GM19324 (cell line): ENCODE measurements around the gene SEMA5A.

Experiments used
- ATAC-seq: cut with Tn5 transposase; IDR thresholded peaks from one replicate; pipeline ENCODE4 v1.9.1; 2021; ENCODE audit warnings: mild to moderate bottlenecking, moderate library complexity; ENCODE audit not compliant: unreplicated experiment, low FRiP score

SEMA5A gene

GRCh38 chr5:9054821-9055589 is 490.9 kb downstream of the SEMA5A start:
- ATAC-seq = no peak

DNA sequence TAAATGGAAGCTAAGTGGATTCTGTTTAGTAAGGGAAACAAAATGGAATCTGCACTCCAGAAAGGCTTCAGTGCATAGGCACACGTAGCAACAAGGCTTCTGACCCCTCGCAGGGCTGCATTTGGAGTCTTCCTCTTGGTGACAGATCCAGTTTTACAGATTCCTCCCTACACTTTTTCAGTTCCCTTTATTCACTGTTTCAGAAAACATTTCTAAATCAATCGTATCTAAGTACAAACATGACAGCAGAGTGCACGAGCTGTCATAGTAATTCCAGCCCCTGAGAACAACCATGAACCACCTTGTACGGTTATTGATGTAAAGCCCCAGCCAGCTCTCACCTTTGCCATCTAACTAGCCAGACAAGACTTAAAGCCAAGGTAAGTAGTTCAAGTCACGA is 491.6 kb downstream of the SEMA5A start:
- ATAC-seq = no peak

DNA sequence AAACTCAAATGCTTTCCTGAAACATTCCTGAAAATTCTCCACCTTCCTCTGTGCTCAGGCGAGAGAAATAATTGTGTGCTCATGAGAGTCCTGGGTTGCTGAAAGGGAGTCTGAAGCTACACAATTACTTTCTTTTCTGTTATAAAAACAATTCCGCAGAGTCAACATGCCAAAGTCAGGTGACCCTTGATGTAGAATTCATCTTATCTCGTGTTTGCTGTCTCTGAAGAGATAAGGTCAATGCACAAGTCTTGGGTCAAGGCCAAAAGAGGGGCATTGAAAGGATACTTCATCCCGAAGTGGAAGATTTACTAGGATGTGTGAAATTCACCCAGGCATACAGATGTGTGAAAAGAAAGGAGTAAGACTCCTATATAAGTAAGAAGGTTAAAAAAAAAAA is 493.5 kb downstream of the SEMA5A start:
- no peak for ATAC-seq

DNA sequence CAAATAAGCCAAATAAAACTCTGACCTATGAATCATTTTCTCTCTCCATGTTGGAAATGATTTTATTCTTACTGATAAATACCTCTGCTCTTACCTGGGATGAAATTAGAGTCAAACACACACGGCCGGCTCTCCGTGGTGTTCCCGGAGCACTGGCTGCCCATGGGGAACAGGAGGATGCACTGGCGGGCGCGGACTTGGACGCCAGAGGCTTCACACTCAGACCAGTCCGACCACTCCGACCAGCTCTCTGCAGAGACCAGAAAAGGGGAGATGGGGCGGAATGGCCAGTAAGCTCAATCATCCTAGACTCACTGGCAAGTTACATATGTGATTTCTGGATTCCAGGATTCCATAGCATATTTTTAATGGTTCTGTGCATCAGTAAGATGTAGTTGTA is 494.1 kb downstream of the SEMA5A start:
- no peak for ATAC-seq

- no peak for ATAC-seq
Observed at GRCh38 chr5:9047932-9048331, 497.9 kb downstream of the SEMA5A start.

GRCh38 chr5:9046756-9047481 is 499.0 kb downstream of the SEMA5A start:
- ATAC-seq = no peak

DNA sequence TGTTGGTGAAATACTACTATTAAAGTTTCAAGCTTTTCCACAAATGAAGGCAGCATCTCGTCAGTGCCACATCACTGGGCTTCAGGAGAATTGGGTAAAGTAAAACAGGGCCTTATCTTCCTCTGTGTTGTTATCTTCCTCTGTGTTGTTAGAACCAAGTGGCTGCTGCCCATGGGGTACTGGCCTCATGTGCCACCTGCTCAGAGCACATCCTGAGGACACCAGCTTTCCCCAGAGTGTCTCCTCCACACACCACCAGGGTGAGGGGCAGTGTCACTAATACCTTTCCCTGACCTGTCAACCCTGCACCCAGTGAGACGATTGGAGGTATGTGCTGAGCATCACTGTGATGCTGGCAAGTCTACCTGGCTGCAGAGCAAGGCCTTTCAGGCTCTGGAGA is 499.9 kb downstream of the SEMA5A start:
- ATAC-seq = no peak

- ATAC-seq = no peak
Observed at GRCh38 chr5:9042241-9042640, 503.6 kb downstream of the SEMA5A start.

GRCh38 chr5:9040475-9040874 is 505.4 kb downstream of the SEMA5A start:
- ATAC-seq = no peak

- ATAC-seq = no peak
Observed at GRCh38 chr5:9037048-9037447, 508.8 kb downstream of the SEMA5A start.

DNA sequence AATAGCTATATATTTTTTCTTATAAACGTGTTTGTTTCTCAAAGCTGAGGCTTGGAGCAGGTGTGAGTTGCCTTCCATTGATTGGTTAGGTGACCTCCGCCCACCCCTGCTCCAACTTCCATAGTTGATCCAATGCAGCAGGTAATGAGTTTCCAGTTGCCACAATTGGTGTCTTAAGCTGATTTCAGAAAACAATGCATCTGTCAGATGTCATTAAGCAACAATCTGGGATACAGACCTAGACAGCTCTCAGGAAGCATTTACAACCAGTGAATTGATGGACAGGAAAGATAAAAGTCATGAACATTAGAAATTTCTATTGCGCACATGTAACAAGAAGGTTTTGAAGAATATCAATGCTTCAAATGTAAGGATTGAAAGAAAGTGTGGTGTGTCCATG is 510.5 kb downstream of the SEMA5A start:
- no peak for ATAC-seq

DNA sequence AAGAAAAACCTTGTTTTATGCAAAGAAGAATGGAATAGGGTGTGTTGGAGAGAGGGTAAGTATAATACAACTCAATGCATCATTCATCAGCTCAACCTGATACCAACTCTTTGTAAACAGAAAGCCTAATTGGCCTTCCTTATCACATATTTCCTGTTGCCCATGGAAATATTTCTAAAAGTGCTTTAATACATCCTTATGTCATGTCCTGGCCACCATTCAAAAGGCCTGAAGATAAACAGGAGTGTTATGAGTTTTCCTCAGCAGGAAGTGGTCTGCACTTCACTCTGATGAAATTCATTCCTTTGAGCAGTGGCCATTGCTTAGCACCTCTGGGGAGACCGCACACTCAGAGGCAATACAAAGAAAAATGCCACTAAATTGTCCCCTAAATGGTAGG is 511.2 kb downstream of the SEMA5A start:
- no peak for ATAC-seq

GRCh38 chr5:9033524-9033923 is 512.4 kb downstream of the SEMA5A start:
- ATAC-seq = no peak

GRCh38 chr5:9025942-9026341 is 519.9 kb downstream of the SEMA5A start:
- no peak for ATAC-seq

GRCh38 chr5:9020996-9021395 is 524.9 kb downstream of the SEMA5A start:
- ATAC-seq = no peak

GRCh38 chr5:9015937-9016270 is 530.0 kb downstream of the SEMA5A start:
- ATAC-seq = no peak

DNA sequence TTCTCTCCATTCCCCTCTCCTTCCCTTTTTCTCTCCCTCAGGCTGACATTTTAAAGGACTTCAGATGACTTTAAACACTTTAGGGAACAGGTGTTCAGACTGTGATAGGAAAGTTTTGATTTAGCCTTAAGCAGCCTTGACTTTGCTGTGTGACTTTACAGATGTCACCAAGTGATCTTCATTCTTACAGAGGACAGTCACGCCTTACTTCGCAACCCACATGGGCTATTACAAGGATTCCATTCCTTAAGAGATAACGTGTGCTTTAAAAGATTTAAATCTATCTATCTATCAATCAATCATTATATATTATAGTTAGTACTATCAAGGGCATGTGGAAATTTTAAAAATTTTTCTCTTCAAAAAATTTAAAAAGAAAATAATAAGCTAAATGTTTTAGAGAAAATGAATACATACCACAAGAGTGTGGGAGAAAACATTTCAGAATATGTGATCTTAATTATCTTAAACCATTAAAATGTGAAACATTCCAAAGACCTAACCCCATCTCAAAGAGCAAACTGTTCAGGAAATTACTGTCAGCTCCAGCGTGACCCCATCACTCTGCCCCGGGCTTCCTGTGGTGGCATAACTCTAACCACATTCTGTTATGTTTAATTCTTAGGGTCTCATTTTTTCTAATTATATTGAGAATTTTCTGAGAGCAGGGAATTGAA is 530.5 kb downstream of the SEMA5A start:
- no peak for ATAC-seq

GRCh38 chr5:9013147-9013546 is 532.7 kb downstream of the SEMA5A start:
- no peak for ATAC-seq

- ATAC-seq = no peak
Observed at GRCh38 chr5:9009931-9010651, 535.8 kb downstream of the SEMA5A start.

GRCh38 chr5:8997542-8998070 is 548.3 kb downstream of the SEMA5A start:
- no peak for ATAC-seq

DNA sequence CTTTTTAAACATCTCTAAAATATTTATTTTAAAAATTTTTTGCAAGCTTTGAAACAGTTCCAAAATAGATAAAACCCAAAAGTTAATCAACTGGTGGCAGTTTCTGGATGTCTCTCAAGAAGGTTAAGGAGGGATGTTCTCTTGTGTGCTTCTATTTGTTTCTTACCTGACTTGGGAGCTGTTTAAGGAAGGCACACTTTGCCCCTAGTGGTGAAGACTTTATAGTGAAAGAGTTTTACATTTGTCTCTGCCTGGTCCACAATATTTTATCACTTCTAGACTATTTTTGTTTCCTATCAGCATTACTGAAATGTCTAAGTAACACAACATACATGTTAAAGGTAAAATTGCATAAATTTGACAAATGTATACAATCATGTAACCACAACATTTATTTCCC is 552.8 kb downstream of the SEMA5A start:
- ATAC-seq = no peak
